H1 (cell line): Measurements from ENCODE around the gene ZBTB44.

ENCODE experiments used
- BRCA1 ChIP-seq: IDR thresholded peaks from 2 replicates; pipeline ENCODE4 v1.6.1; 2012; ENCODE audit warnings: low read depth, low read length, improper control_type of control experiment
- CBX5 ChIP-seq: fragments of 300-800, 300-1000 bp; sonication (generic); IDR thresholded peaks from 2 replicates; pipeline ENCODE4 v1.7.1; 2016; ENCODE audit warnings: antibody characterized with exemption, low read length, low read depth
- CTCF ChIP-seq, 3 experiments: IDR thresholded peaks; 1 replicate in 2 of 3; 2 replicates in 1 of 3; pipeline versions ENCODE4 v1.5.1 to v1.6.1; 2011; ENCODE audit warnings: low read length in 3 of 3, mild to moderate bottlenecking in 3 of 3, inconsistent platforms in 2 of 3, low read depth in 1 of 3, moderate library complexity in 1 of 3; ENCODE audit not compliant: insufficient read depth in 1 of 3; ENCODE audit errors: control extremely low read depth in 1 of 3
- EP300 ChIP-seq, 2 experiments: IDR thresholded peaks; 1 replicate in 1 of 2; 2 replicates in 1 of 2; pipeline ENCODE4 v1.6.1; 2011 to 2012; ENCODE audit warnings: low read depth in 2 of 2, low read length in 2 of 2, mild to moderate bottlenecking in 2 of 2, borderline replicate concordance in 1 of 2, inconsistent platforms in 1 of 2, moderate library complexity in 1 of 2
- KDM1A ChIP-seq: fragments of 200-600, 300-600 bp; sonication (generic); IDR thresholded peaks from 2 replicates; pipeline ENCODE4 v1.7.1; 2016; ENCODE audit warnings: mild to moderate bottlenecking, low read length, borderline replicate concordance
- KDM5A ChIP-seq: fragments of 200-600 bp; IDR thresholded peaks from 2 replicates; pipeline ENCODE4 v1.7.1; 2012; ENCODE audit warnings: mild to moderate bottlenecking, low read length, inconsistent platforms, mixed read lengths
- MAX ChIP-seq: IDR thresholded peaks from 2 replicates; pipeline ENCODE4 v1.6.1; 2012; ENCODE audit warnings: inconsistent platforms
- NRF1 ChIP-seq: IDR thresholded peaks from 2 replicates; pipeline ENCODE4 v1.6.1; 2011; ENCODE audit warnings: mild to moderate bottlenecking, low read depth, low read length, improper control_type of control experiment
- YY1 ChIP-seq: IDR thresholded peaks from 2 replicates; pipeline ENCODE4 v1.6.1; 2011; ENCODE audit warnings: low read depth, mild to moderate bottlenecking, low read length
- ZNF274 ChIP-seq: IDR thresholded peaks from 2 replicates; pipeline ENCODE4 v1.7.0; 2012; ENCODE audit warnings: low read length, borderline replicate concordance; ENCODE audit errors: extremely low read depth
- TF ChIP-seq, protein P1 (sequence below): fragments of 300-600 bp; sonication (generic); IDR thresholded peaks from 2 replicates; pipeline ENCODE4 v1.7.1; 2012; ENCODE audit warnings: low read length, moderate library complexity, mild to moderate bottlenecking, inconsistent platforms; ENCODE audit not compliant: insufficient replicate concordance

GRCh38 chr11:130313383-130314183 is 1.1 kb downstream of the ZBTB44 start:
- TF ChIP-seq CTCF (IDR thresholded peaks at IDR 0.05; ENCODE audit: control extremely low read depth in 1 of 3, insufficient read depth in 1 of 3, low read depth in 1 of 3, low read length in 3 of 3) (no peak), NRF1 (no peak), KDM5A (no peak), MAX (no peak), EP300 (IDR thresholded peaks at IDR 0.05; ENCODE audit: borderline replicate concordance in 1 of 2, low read depth in 2 of 2, low read length in 2 of 2) (no peak), BRCA1 (no peak), CBX5 (no peak), KDM1A (no peak), YY1 (no peak), ZNF274 (no peak)
- TF ChIP-seq, protein P1, sequence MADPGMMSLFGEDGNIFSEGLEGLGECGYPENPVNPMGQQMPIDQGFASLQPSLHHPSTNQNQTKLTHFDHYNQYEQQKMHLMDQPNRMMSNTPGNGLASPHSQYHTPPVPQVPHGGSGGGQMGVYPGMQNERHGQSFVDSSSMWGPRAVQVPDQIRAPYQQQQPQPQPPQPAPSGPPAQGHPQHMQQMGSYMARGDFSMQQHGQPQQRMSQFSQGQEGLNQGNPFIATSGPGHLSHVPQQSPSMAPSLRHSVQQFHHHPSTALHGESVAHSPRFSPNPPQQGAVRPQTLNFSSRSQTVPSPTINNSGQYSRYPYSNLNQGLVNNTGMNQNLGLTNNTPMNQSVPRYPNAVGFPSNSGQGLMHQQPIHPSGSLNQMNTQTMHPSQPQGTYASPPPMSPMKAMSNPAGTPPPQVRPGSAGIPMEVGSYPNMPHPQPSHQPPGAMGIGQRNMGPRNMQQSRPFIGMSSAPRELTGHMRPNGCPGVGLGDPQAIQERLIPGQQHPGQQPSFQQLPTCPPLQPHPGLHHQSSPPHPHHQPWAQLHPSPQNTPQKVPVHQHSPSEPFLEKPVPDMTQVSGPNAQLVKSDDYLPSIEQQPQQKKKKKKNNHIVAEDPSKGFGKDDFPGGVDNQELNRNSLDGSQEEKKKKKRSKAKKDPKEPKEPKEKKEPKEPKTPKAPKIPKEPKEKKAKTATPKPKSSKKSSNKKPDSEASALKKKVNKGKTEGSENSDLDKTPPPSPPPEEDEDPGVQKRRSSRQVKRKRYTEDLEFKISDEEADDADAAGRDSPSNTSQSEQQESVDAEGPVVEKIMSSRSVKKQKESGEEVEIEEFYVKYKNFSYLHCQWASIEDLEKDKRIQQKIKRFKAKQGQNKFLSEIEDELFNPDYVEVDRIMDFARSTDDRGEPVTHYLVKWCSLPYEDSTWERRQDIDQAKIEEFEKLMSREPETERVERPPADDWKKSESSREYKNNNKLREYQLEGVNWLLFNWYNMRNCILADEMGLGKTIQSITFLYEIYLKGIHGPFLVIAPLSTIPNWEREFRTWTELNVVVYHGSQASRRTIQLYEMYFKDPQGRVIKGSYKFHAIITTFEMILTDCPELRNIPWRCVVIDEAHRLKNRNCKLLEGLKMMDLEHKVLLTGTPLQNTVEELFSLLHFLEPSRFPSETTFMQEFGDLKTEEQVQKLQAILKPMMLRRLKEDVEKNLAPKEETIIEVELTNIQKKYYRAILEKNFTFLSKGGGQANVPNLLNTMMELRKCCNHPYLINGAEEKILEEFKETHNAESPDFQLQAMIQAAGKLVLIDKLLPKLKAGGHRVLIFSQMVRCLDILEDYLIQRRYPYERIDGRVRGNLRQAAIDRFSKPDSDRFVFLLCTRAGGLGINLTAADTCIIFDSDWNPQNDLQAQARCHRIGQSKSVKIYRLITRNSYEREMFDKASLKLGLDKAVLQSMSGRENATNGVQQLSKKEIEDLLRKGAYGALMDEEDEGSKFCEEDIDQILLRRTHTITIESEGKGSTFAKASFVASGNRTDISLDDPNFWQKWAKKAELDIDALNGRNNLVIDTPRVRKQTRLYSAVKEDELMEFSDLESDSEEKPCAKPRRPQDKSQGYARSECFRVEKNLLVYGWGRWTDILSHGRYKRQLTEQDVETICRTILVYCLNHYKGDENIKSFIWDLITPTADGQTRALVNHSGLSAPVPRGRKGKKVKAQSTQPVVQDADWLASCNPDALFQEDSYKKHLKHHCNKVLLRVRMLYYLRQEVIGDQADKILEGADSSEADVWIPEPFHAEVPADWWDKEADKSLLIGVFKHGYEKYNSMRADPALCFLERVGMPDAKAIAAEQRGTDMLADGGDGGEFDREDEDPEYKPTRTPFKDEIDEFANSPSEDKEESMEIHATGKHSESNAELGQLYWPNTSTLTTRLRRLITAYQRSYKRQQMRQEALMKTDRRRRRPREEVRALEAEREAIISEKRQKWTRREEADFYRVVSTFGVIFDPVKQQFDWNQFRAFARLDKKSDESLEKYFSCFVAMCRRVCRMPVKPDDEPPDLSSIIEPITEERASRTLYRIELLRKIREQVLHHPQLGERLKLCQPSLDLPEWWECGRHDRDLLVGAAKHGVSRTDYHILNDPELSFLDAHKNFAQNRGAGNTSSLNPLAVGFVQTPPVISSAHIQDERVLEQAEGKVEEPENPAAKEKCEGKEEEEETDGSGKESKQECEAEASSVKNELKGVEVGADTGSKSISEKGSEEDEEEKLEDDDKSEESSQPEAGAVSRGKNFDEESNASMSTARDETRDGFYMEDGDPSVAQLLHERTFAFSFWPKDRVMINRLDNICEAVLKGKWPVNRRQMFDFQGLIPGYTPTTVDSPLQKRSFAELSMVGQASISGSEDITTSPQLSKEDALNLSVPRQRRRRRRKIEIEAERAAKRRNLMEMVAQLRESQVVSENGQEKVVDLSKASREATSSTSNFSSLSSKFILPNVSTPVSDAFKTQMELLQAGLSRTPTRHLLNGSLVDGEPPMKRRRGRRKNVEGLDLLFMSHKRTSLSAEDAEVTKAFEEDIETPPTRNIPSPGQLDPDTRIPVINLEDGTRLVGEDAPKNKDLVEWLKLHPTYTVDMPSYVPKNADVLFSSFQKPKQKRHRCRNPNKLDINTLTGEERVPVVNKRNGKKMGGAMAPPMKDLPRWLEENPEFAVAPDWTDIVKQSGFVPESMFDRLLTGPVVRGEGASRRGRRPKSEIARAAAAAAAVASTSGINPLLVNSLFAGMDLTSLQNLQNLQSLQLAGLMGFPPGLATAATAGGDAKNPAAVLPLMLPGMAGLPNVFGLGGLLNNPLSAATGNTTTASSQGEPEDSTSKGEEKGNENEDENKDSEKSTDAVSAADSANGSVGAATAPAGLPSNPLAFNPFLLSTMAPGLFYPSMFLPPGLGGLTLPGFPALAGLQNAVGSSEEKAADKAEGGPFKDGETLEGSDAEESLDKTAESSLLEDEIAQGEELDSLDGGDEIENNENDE, result no peak
